ENCODE measurements around the gene EP400.

Gene EP400

DNA sequence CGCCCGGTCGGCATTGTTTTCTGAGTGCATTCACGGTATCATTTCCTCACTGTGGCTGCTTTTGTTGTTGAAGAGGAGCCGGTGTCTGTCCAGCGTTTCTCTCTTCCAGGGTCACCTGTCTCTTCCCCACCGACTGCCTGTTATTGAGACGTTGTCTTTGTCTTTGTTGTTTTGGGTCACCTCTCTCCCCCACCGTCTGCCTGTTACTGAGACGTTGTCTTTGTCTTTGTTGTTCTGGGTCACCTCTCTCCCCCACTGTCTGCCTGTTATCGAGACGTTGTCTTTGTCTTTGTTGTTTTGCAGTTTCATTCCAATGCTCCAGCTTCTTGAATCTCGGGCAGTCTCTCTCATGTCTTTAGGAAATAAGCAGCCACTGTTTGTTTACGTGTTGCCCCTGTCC lies 124.5 kb downstream of the EP400 start:
- ChIA-PET CTCF (no interaction called here), POLR2A (no interaction called here)
- no peak overlapping the region for H3K4me3 ChIP-seq (ENCODE audit: low read depth, low read length)
- TF ChIP-seq, protein P1, sequence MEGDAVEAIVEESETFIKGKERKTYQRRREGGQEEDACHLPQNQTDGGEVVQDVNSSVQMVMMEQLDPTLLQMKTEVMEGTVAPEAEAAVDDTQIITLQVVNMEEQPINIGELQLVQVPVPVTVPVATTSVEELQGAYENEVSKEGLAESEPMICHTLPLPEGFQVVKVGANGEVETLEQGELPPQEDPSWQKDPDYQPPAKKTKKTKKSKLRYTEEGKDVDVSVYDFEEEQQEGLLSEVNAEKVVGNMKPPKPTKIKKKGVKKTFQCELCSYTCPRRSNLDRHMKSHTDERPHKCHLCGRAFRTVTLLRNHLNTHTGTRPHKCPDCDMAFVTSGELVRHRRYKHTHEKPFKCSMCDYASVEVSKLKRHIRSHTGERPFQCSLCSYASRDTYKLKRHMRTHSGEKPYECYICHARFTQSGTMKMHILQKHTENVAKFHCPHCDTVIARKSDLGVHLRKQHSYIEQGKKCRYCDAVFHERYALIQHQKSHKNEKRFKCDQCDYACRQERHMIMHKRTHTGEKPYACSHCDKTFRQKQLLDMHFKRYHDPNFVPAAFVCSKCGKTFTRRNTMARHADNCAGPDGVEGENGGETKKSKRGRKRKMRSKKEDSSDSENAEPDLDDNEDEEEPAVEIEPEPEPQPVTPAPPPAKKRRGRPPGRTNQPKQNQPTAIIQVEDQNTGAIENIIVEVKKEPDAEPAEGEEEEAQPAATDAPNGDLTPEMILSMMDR (IDR thresholded peaks at IDR 0.05; ENCODE audit: insufficient read depth, low read length, missing control alignments): no peak
- DNase-seq (ENCODE audit: low read depth, low spot score): no peak

DNA sequence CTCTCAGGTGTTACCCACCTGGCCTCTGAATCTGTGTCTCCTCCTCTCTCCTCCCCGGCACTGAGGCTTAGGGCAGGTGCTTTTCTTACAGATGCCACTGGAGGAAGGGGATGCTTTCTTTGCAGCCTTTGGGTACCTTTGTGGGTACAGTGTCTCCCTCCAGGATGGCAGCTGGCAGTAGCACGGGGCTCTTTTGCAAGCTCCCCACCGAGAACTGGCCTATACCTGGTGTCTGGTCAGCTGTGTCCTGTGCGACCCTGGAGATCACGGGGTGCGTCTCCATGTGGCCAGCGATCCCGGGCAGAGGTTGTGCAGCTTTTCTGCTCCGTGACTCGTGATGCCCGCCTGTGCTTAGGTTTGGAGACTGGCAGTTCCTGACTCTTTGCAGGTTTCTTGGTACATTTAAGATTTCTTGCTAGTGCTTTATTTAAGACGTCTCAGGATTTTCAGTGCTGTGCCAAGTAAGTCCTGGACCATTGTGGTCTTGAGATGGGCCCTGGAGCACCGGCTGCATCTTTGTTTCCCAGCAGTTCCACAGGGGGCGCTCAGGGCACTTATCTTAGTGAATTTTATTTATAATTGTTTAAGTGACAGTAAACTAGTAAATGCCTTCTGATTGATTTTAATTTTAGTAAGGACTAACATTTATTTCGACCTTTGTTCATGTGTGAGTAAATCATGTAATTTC lies 125.4 kb downstream of the EP400 start:
- DNase-seq (ENCODE audit: low read depth, low spot score): no peak
- ChIA-PET CTCF (interaction anchor here (0.9 kb wide), 1 partner anchor 8 kb away, joined by 3 read pairs; no protein-coding TSS in a partner anchor), POLR2A (no interaction called here)
- TF ChIP-seq, protein P1 (IDR thresholded peaks at IDR 0.05; ENCODE audit: insufficient read depth, low read length, missing control alignments): peak; percentile 3
- H3K4me3 ChIP-seq (ENCODE audit: low read depth, low read length): no peak overlapping the region

DNA sequence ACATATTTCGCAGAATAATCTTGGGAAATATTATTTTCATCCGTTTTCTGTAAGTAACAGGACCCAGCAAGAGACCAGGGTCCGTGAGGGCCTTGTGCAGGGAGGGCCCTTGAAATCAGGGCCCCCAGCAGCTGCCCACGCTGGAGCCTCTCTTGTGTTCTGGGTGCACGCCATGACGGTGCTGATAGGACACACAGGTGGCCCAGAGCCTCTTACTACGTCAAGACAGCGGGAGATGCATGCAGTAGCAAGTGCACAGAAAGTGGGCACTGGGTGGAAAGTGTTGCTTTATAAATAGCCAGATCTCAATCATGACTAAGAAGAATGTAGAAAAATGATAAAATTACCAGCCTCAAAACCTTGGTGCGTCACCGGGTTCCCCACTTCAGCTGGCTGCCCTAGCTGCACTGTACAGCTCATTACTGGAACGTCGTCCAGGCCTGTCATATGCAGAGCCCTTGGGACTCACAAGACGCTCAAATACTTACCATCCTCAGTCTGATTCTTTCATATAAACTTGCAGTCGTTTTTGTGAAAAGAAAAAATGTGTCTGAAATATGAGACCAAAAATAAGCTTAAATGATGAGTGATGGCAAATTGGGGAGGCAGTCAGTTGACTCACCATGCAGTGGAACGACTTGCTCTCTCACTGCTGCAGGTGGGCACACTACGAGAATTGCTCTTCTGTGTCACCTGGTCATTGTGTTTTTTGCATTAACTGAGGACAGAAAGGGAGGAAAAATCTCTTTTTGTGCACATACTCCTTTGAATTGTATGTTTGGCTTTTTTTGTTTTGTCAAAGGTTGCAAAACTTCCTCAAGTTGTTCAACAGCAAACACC lies 126.2 kb downstream of the EP400 start:
- H3K4me3 ChIP-seq (ENCODE audit: low read depth, low read length): no peak overlapping the region
- DNase-seq (ENCODE audit: low read depth, low spot score): no peak
- ChIA-PET CTCF (interaction anchor here (0.9 to 1.4 kb wide), 2 partner anchors 9 to 11 kb away, joined by 3 read pairs; no protein-coding TSS in a partner anchor), POLR2A (no interaction called here)
- TF ChIP-seq, protein P1 (IDR thresholded peaks at IDR 0.05; ENCODE audit: insufficient read depth, low read length, missing control alignments): no peak

DNA sequence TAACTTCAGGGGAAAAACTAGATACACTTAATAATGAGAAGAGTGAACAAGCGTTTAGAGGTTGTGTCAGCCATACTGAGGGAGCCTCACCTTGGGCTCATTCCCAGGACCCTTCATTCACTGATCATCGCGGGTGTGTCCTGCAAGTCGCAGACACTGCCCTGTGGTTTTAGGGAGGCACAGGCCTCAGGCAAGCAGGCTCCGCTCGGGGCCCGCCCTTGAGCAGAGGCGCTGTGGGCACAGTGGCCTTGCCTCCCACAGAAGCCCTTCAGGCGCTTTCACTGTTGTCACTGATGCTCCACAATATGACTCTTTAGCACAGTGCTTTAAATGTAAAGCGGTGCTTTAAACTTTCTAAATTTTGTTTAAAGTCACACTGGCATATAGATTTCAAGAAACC lies 127.0 kb downstream of the EP400 start:
- DNase-seq (ENCODE audit: low read depth, low spot score): no peak
- CTCF ChIA-PET: interaction anchor here (1.4 kb wide), 1 partner anchor 11 kb away, joined by 3 read pairs; no protein-coding TSS in a partner anchor
- POLR2A ChIA-PET: no interaction called here
- TF ChIP-seq, protein P1 (IDR thresholded peaks at IDR 0.05; ENCODE audit: insufficient read depth, low read length, missing control alignments): no peak
- no peak overlapping the region for H3K4me3 ChIP-seq (ENCODE audit: low read depth, low read length)

DNA sequence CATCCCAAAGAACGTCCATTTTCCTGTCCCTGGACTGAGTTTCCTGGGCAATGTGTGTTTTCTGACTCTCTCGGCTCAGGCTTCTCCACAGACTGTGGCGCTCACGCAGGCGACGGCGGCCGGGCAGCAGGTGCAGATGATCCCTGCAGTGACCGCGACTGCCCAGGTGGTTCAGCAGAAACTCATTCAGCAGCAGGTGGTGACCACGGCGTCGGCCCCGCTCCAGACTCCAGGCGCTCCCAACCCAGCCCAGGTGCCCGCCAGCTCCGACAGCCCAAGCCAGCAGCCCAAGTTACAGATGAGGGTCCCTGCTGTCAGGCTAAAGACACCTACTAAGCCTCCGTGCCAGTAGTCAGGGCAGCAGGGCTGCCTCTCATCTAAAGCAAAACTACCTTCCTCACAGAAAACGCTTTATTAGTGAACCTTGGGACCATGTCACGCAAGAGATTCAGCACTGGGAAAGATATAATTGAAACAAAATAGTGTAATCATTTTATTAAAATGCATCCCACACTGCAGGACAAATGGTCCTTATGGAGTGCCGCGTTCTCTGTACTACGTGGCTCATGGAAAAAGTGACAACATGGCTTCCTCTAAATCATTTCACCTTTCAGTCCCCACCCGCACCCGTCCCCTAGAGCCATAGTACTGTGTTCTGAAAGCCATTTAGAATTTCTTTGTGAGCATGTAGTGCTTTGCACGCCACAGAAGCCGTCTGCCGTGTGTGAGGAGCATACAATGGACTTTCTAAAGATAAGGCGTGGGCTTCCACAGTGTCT lies 127.8 kb downstream of the EP400 start:
- H3K4me3 ChIP-seq (ENCODE audit: low read depth, low read length): no peak overlapping the region
- TF ChIP-seq, protein P1 (IDR thresholded peaks at IDR 0.05; ENCODE audit: insufficient read depth, low read length, missing control alignments): no peak
- DNase-seq (ENCODE audit: low read depth, low spot score): no peak
- ChIA-PET POLR2A (no interaction called here), CTCF (interaction anchor here (1.4 kb wide), 1 partner anchor 12 kb away, joined by 3 read pairs; no protein-coding TSS in a partner anchor)
